Stimulated activated CD8-positive, alpha-beta memory T cell treated with anti-CD3 and anti-CD28 coated beads, Interleukin-2, amount 100 ng/mL, for 48 hours (primary cell): ENCODE data around the gene CD69.
A peak's percentile ranks its signal among the peaks of the same experiment; 100 is the strongest.

Experiments used
- DNase-seq, 2 donors: peaks; one replicate each; pipeline ENCODE4 v3.0.0-alpha.2; 2020; ENCODE audit warnings: low read depth in 2 of 2

CD69 gene

DNA sequence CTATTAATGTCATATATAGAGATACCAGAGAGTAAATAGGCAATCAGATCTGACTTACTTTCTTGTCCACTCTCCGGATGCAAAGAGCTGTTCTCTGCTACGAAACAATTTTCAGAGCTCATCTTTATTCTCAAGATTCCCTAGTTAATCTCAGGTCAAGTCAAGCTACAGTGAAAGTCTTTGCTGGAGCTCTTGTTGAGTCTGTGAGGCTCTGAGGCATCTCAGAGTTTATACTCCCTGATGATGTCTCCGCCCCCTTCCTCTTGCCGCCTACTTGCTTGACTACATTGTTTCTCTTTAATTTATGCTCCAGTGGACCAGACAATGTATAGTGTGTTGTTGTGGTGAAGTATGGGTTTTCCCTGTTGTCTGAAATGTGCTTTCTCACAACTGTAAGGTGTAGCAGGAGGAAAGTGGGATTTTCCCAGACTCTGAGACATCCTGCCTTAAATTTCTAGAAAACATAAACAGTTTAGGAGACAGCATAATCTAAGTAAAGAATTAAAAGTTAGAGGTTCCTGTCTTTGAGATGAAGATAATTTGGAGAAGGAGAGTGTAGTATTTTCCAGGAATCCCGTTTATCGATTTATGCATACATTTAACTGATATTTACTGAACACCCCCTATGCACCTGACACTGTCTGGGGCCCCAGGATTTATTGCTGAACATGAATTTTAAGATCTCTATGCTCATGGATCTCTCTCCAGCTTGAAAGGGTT lies at the start of gene CD69:
Gene CD69 (minus strand): TSS at position 203 of the 720 bp plus-strand sequence. CDS start 81 bp downstream, at position 122.
- peak; percentile 40 to 63 for DNase-seq

DNA sequence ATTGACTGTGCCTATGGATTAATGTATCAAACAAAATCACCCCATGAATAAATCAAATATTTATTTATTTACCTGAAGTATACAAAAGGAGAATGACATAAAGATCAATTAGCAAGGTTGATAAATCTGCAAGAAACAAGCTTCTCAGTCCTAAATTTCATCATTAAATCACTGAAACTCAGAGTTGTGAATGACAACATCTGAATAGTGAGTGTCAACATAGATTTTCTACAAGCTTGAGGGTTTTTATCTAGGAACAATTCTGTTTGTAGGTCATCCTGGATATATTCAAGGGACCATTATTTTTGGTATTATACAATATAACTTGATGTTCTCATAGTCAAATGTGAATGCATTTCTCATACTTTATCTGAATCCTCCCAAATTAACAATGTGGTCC lies 49.2 kb upstream of the CD69 start:
- no peak for DNase-seq

DNA sequence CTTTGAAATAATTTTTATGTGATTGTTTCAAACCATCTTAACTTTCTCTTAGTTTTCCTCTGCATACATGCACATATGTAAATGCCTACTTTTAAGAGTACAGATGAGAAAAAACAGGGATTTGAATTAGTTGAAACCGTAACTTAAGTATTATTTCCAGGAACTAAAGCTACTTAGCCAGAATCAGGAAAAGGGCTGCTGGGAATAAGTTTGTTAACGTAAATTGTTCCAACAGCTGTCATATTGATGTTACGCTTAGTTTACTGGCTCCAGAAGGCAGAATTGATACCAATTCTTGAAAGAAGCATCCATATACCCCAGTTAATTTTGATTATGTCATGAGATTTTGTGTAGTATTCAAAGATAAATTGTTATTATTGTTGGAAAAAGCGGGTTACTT lies 48.6 kb upstream of the CD69 start:
- DNase-seq, result no peak

DNA sequence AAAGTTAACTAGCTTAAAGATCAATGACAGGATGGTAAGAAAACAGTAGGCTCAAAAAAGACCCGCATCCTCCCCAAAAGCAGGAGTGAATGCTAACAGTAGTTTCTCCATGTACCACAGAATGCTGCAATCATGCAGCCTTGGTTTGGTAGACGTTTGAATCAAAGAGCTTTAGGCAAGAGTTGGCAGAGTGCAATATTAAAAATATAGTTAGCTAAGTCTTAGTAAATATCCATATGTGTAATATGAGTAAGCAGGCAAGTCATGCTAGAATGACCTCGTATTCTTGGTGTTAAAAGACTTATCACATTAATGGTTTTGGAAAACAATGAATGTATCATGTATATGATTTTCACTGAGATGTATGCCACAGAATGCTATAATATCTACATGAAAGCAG lies 47.8 kb upstream of the CD69 start:
- DNase-seq, result no peak

- DNase-seq, result no peak
Measured at GRCh38 chr12:9806714-9807113, 46.0 kb upstream of the CD69 start.

DNA sequence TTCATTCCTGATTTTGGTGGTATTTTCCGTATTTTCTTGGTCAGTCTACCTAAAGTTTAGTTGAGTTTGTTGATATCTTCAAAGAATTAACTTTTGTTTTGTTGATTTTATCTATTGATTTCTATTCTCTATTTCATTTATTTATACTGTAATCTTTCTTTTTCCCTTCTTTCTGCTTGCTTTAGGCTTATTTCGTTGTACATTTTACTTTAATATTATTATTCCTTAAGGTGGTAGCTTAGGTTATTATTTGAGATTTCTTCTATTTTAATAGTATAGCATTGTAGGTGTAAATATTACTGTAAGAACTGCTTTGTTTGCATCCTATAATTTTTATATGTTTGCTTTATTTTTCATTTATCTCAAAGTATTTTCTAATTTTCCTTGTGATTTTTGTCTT lies 45.2 kb upstream of the CD69 start:
- no peak for DNase-seq

DNA sequence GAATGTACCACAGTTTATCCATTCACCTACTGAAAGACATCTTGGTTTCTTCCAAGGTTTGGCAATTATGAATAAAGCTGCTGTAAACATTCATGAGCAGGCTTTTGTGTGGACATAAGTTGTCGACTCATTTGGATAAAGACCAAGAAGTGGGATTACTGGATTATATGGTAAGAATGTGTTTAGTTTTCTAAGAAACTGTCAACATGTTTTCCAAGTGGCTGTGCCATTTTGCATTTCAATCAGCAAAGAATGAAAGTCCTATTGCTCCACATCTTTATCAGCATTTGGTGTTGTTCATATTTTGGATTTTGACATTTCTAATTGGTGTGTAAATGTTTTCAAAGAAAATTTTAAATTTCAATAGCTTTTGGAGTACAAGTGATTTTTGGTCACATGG lies 39.3 kb upstream of the CD69 start:
- no peak for DNase-seq

DNA sequence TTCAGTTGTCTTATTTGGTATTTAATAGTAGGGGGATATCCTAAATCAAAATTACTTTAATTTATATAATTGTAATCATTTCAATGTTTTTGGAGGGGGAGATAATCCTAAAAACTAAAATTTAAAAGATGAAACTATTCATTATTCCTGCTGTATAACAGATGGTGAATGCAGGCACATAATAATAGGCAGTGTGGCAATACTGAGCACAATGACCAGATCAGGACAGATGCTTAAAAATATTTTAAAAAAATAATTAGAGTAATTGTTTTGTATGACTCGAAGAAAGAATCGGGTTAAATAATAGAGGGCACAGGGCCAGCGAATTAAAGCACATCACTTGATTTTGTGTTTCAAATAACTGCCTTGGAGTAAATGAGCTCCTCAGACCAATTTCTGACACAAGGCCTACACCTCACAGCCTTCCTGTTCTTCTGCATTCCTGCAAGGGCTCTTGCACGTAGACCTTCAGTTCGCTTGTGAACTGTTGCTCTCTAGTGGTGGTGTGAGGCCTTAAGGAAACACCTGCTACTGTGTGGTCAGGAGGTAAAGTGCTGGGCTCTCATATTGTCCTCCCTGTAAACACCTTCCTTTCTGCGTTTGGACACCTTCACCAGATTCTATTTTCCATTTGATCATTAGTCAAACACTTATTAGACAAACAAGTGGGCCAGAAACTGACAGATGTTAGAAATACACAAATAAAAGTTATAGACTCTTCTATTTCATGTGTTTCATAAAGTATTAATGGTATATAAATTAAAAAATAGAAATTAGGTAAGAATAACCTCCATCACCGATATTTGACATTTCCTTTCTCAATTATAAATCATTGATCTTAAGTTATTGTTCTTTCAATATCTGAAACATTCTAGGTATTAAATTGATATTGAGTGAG lies 37.3 kb upstream of the CD69 start:
- peak; percentile 23 to 43 for DNase-seq

GRCh38 chr12:9796971-9797370 lies 36.3 kb upstream of the CD69 start:
- no peak for DNase-seq

DNA sequence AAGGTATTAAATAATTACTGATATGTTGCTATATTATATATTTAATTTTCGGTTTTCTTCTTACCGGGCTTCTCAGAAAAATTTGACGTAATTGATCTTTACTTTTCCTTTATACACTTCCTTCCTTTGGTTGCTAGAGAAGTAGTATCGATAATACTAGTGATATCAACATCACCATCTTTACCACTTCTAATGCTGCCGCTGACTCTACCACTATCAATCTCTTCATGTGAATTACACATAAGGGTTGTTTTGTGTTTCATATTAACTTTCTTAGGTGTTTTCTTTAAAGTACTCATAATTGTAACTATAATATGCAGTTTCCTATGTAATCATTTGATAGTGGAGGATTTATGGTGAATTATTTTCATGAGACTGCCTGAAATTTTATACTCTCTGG lies 35.6 kb upstream of the CD69 start:
- DNase-seq, result no peak

DNA sequence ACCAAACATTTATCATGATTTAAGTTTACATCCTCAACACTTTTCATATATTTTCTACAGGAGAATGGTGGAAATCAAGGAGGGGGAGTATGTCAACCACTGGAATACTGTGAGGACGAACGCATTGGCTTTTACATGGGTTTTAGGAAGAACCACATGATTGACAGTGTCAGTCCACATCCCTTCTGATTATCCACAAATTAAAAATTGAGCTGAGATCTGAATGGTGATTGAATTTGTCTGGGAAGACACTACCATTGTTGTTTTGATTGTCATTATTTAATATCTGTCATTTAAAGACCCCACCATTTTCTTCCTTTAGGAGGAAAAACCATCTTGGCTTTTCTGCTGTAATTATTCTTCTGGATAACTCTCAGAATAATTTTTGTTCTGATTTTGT lies 35.2 kb upstream of the CD69 start:
- no peak for DNase-seq

DNA sequence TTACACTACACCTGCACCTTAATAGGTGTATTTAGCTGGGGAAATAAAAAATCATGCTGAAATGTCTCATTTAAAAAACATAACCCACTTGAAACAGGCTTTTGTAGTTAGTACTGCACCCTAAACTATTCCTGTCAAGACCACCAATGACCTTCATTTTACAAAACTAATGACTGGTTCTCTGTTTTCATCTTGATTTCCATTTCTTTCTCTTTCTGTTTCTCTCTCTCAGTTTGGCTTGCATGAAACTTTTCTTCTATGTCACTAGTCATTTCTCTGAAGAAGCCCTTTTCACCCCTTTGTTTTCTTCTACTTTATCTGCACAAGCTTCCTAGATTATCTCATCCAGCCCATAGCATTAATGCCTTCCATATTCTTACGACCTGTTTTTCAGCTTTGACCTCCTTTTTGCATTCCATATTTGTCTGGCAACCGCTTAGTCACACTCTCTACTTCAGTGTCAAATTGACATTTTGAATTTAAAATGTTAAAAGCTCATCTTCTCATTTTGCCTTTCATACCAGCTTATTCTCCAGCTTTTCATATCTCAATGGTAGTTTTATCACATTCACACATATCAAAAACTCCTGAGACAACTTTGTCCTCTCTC lies 33.9 kb upstream of the CD69 start:
- DNase-seq, result no peak

DNA sequence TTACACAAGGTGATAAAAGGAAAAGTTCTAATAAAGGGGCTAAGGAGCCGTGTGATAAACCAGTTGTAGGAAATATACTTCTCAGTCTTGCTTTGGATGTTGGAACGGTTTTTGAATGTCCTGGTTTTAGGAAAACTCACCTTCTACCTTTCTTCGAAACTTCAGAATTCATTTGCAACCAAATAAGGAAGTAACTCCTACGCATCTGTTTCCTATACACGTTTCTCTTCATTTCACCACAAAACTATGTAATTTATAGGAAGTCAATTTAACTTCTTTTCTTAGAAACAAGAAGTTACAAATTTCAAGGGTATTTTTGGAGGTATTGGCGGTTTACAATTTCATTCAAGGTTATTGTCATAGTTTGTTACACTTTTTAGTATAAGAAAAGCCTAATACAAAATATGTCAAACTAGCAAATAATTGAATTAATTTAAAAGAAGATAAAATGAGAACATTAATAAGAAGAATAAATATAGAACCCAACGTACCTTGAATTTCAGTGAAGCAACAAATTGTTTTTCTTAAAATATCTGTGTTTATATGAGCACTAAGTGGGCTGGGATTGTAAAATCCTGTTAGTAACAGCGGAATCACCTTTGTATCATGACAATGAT lies 33.2 kb upstream of the CD69 start:
- DNase-seq, result no peak

GRCh38 chr12:9792961-9793617 lies 32.4 kb upstream of the CD69 start:
- DNase-seq, result no peak

DNA sequence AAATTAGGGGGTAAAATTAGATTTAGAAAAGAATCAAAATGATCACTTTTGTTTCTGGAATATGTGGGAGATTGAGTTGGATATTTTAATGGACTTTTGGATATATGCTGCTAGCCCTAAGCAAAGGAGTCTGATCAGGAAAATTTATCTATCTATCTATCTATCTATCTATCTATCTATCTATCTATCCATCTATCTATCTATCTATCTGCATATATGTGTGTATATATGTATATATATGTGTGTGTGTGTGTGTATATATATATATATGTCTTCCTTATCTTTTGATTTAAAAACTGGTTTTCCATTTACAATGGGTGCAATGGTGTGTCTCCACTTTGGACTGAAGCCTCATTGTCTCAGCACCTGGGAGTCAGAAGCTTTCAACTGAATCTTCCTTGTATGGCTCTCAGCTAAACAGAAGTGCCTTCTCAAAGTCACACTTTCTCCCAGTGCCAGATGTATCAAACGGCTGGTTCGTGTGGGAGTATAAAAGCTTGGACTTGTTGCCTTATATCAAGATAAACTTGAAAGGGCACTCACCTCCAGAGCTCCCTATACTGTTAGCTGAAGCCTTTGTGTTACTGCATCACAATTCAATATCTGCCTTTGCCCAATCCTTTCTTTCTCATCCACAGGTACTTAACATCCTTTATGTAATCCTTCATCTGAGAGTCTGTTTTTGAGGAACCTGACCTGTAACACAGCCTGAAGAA lies 31.6 kb upstream of the CD69 start:
- no peak for DNase-seq

- DNase-seq, result no peak
Measured at GRCh38 chr12:9786726-9787717, 26.3 kb upstream of the CD69 start.

- no peak for DNase-seq
Measured at GRCh38 chr12:9784816-9785215, 24.1 kb upstream of the CD69 start.

GRCh38 chr12:9784326-9784725 lies 23.6 kb upstream of the CD69 start:
- no peak for DNase-seq

GRCh38 chr12:9782547-9783382 lies 22.1 kb upstream of the CD69 start:
- DNase-seq, result no peak
